Measurements from ENCODE around the gene COL25A1. TPM values are rescaled to one million over a fixed set of nuclear protein-coding genes. Genes with fewer than 3 reads are reported as not detected.
"Not testable (repeated sequence)": the region's sequence is repeated elsewhere in the genome, so short reads cannot be mapped to it uniquely, and the experiment has no call there.

Gene COL25A1
- total and polyA plus RNA-seq, 4 experiments from 2014 or later, result 0.06 to 0.55 (median 0.44) TPM; not detected in 1

DNA sequence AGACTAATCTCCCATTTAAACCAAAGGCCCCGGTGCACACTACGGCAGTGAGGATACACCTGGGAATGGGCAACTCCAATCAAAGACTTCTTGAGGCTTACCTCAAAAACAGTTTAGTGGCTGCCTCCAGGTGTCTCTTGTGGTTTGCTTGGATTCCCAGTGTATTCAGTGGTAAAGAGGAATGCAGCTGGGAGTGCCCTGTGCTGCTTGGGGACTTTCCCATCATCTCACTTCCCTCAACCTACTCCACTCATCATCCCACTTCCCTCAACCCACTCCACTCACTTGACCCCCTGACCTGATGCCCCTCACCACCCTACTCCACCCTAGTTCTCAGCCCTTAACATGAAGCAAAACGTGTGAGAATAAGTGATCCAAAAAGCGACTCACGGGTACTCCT lies 362.3 kb downstream of the COL25A1 start:
- intact Hi-C loops (cut with micrococcal nuclease), result no loop called here
- H3K4me3 ChIP-seq (ENCODE audit: low read length in 2 of 2), result no peak overlapping the region
- H3K36me3 ChIP-seq (ENCODE audit: insufficient read depth, low read length), result no peaks in the 10 kb centered on the region
- H3K27ac ChIP-seq (ENCODE audit: low read depth, low read length), result no peak overlapping the region
- ChIA-PET CTCF (ENCODE audit: partially characterized antibody) (no interaction called here), POLR2A (ENCODE audit: partially characterized antibody) (no interaction called here)
- H3K27ac Mint-ChIP-seq, result no peak overlapping the region
- H3K27me3 ChIP-seq (ENCODE audit: insufficient read depth, low read length), result no peaks in the 10 kb centered on the region
- no peaks in the 10 kb centered on the region for H3K36me3 Mint-ChIP-seq
- H3K4me1 Mint-ChIP-seq, result no peaks in the 10 kb centered on the region
- no peaks in the 10 kb centered on the region for H3K9me3 Mint-ChIP-seq
- no peaks in the 10 kb centered on the region for H3K4me1 ChIP-seq (ENCODE audit: insufficient read depth, low read length)
- H3K9me3 ChIP-seq (ENCODE audit: control insufficient read depth in 1 of 2, low read length in 2 of 2), result no peaks in the 10 kb centered on the region
- H3K4me3 Mint-ChIP-seq, result no peak overlapping the region
- DNase-seq, result no peak
- H3K27me3 Mint-ChIP-seq, result peaks cover 0 to 5% of the 10 kb centered on the region in 2 donors

DNA sequence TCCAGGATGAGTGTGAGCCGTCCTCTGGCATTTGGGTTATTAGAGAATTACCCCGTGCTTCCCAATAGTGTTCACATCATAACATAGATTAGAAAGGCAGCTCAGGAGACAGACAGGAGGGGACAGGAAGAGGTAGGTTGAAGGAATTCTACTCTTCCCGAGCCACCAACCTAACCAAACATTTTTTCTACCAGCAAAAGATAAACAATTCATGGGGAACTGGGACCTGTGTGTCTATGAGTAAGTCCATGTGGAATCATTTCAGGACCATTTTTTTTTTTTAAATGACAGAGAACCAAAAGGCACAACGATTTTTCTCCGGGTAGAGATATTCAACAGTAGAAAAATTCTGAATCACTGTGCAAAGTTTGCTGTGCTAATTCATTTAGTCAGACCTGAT lies 365.4 kb downstream of the COL25A1 start:
- Mint-ChIP-seq H3K27me3 (peaks cover 4% of the 10 kb centered on the region in 2 donors), H3K36me3 (no peaks in the 10 kb centered on the region), H3K9me3 (no peaks in the 10 kb centered on the region), H3K4me3 (no peak overlapping the region), H3K27ac (no peak overlapping the region), H3K4me1 (no peaks in the 10 kb centered on the region)
- intact Hi-C loops (cut with micrococcal nuclease), result no loop called here
- DNase-seq, result no peak
- Histone ChIP-seq H3K9me3 (ENCODE audit: control insufficient read depth in 1 of 2, low read length in 2 of 2) (no peaks in the 10 kb centered on the region), H3K4me3 (ENCODE audit: low read length in 2 of 2) (no peak overlapping the region), H3K27ac (ENCODE audit: low read depth, low read length) (no peak overlapping the region), H3K27me3 (ENCODE audit: insufficient read depth, low read length) (no peaks in the 10 kb centered on the region), H3K4me1 (ENCODE audit: insufficient read depth, low read length) (no peaks in the 10 kb centered on the region), H3K36me3 (ENCODE audit: insufficient read depth, low read length) (no peaks in the 10 kb centered on the region)
- ChIA-PET CTCF (ENCODE audit: partially characterized antibody) (no interaction called here), POLR2A (ENCODE audit: partially characterized antibody) (no interaction called here)

DNA sequence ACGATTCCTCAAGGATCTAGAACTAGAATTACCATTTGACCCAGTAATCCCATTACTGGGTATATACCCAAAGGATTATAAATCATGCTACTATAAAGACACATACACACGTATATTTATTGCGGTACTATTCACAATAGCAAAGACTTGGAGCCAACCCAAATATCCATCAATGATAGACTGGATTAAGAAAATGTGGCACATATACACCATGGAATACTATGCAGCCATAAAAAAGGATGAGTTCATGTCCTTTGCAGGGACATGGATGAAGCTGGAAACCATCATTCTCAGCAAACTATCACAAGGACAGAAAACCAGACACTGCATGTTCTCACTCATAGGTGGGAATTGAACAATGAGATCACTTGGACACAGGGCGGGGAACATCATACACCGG lies 368.5 kb downstream of the COL25A1 start:
- H3K4me1 Mint-ChIP-seq; H3K4me1 ChIP-seq (ENCODE audit: insufficient read depth, low read length); H3K36me3 Mint-ChIP-seq; H3K27me3 Mint-ChIP-seq; H3K4me3 Mint-ChIP-seq; H3K9me3 Mint-ChIP-seq; H3K36me3 ChIP-seq (ENCODE audit: insufficient read depth, low read length); H3K4me3 ChIP-seq (ENCODE audit: low read length in 2 of 2); H3K27ac ChIP-seq (ENCODE audit: low read depth, low read length); DNase-seq; H3K27ac Mint-ChIP-seq; H3K27me3 ChIP-seq (ENCODE audit: insufficient read depth, low read length); H3K9me3 ChIP-seq (ENCODE audit: control insufficient read depth in 1 of 2, low read length in 2 of 2); intact Hi-C loops (cut with micrococcal nuclease); POLR2A ChIA-PET (ENCODE audit: partially characterized antibody): not testable (repeated sequence)
- CTCF ChIA-PET (ENCODE audit: partially characterized antibody), result interaction anchor here (0.9 kb wide), 1 partner anchor 16 kb away, joined by 3 read pairs; no protein-coding TSS in a partner anchor

DNA sequence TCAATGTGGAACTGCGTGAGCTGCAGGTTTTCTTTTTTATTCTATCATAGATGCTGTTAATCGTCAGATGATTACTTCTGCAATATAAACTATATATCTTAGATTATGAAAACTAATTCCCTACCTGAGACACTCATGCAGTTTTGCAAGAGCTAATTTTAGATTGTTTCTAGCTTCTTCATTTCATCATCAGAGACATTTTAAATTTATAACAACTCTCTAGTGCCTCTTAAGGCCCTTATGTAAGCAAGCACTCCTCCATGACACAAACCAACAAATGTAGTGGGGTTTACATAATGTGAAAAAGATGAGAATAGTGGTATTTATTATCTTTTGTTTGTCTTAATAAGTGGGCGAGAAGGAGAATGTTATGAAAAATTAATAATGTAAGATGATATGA lies 369.4 kb downstream of the COL25A1 start:
- H3K9me3 ChIP-seq (ENCODE audit: control insufficient read depth in 1 of 2, low read length in 2 of 2), result no peaks in the 10 kb centered on the region
- H3K4me3 Mint-ChIP-seq, result no peak overlapping the region
- DNase-seq, result no peak

DNA sequence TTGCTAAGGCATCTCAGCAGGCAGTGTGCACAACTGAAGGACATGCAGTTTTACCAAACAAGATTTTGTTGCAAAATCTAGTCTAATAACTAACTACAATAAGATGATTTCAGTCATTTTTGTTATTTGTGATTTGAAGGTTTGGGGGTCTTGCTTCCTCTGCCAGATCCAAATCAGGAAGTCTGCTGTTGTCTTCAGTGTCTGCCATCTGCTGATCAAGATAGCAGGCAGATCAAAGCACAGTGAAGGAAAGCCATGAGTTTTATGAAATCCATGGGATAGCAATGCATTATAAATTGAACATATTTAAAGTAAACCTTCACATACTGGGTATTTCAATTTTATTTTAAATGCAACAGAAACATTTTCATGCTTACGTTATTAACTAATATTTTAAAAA lies 370.5 kb downstream of the COL25A1 start:
- no peak for DNase-seq
- Mint-ChIP-seq H3K27ac (no peak overlapping the region), H3K4me3 (no peak overlapping the region), H3K27me3 (peaks cover 1 to 4% of the 10 kb centered on the region in 2 donors), H3K36me3 (no peaks in the 10 kb centered on the region), H3K4me1 (no peaks in the 10 kb centered on the region), H3K9me3 (no peaks in the 10 kb centered on the region)
- Histone ChIP-seq H3K4me3 (ENCODE audit: low read length in 2 of 2) (no peak overlapping the region), H3K9me3 (ENCODE audit: control insufficient read depth in 1 of 2, low read length in 2 of 2) (no peaks in the 10 kb centered on the region), H3K27ac (ENCODE audit: low read depth, low read length) (no peak overlapping the region), H3K27me3 (ENCODE audit: insufficient read depth, low read length) (no peaks in the 10 kb centered on the region), H3K4me1 (ENCODE audit: insufficient read depth, low read length) (no peaks in the 10 kb centered on the region), H3K36me3 (ENCODE audit: insufficient read depth, low read length) (no peaks in the 10 kb centered on the region)
- POLR2A ChIA-PET (ENCODE audit: partially characterized antibody), result no interaction called here
- CTCF ChIA-PET (ENCODE audit: partially characterized antibody), result no interaction called here
- intact Hi-C loops (cut with micrococcal nuclease), result no loop called here

More for the DNA sequence above, 369.4 kb downstream of the COL25A1 start:
- Mint-ChIP-seq H3K27ac (no peak overlapping the region), H3K9me3 (no peaks in the 10 kb centered on the region), H3K27me3 (peaks cover 4% of the 10 kb centered on the region in 2 donors), H3K36me3 (no peaks in the 10 kb centered on the region), H3K4me1 (no peaks in the 10 kb centered on the region)
- H3K27me3 ChIP-seq (ENCODE audit: insufficient read depth, low read length), result no peaks in the 10 kb centered on the region
- no peaks in the 10 kb centered on the region for H3K36me3 ChIP-seq (ENCODE audit: insufficient read depth, low read length)
- ChIA-PET CTCF (ENCODE audit: partially characterized antibody) (interaction anchor here (0.9 kb wide), 1 partner anchor 15 kb away, joined by 3 read pairs; no protein-coding TSS in a partner anchor), POLR2A (ENCODE audit: partially characterized antibody) (no interaction called here)
- no peaks in the 10 kb centered on the region for H3K4me1 ChIP-seq (ENCODE audit: insufficient read depth, low read length)
- no peak overlapping the region for H3K27ac ChIP-seq (ENCODE audit: low read depth, low read length)
- intact Hi-C loops (cut with micrococcal nuclease), result no loop called here
- H3K4me3 ChIP-seq (ENCODE audit: low read length in 2 of 2), result no peak overlapping the region

DNA sequence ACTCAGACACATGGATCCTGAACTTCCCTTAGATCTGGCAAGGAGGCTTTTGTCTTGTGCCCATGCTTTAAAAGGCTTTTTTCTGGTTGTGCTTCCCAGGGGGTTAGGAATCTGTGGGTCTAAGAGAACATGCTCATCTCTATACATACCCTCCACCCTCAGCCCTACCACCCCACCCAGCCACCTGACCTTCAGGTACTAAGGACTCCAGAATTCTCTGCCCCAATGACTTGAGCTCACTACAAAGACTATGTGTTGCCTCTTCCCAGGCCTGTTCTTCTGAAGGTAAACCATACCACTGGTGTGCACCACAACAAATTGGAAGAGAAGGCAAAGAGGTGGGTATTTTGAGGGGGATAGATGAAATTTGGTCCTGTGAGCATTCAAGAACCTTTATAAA lies 372.3 kb downstream of the COL25A1 start:
- H3K9me3 Mint-ChIP-seq, result no peaks in the 10 kb centered on the region
- H3K27ac Mint-ChIP-seq, result no peak overlapping the region
- no peak for DNase-seq
- H3K4me3 Mint-ChIP-seq, result no peak overlapping the region
- H3K27ac ChIP-seq (ENCODE audit: low read depth, low read length), result no peak overlapping the region
- no peaks in the 10 kb centered on the region for H3K4me1 Mint-ChIP-seq
- H3K4me1 ChIP-seq (ENCODE audit: insufficient read depth, low read length), result no peaks in the 10 kb centered on the region
- intact Hi-C loops (cut with micrococcal nuclease), result no loop called here
- no peak overlapping the region for H3K4me3 ChIP-seq (ENCODE audit: low read length in 2 of 2)
- H3K36me3 Mint-ChIP-seq, result no peaks in the 10 kb centered on the region
- ChIA-PET POLR2A (ENCODE audit: partially characterized antibody) (no interaction called here), CTCF (ENCODE audit: partially characterized antibody) (no interaction called here)
- no peaks in the 10 kb centered on the region for H3K36me3 ChIP-seq (ENCODE audit: insufficient read depth, low read length)
- H3K27me3 Mint-ChIP-seq, result peaks cover 2 to 4% of the 10 kb centered on the region in 2 donors
- no peaks in the 10 kb centered on the region for H3K27me3 ChIP-seq (ENCODE audit: insufficient read depth, low read length)
- H3K9me3 ChIP-seq (ENCODE audit: control insufficient read depth in 1 of 2, low read length in 2 of 2), result no peaks in the 10 kb centered on the region

DNA sequence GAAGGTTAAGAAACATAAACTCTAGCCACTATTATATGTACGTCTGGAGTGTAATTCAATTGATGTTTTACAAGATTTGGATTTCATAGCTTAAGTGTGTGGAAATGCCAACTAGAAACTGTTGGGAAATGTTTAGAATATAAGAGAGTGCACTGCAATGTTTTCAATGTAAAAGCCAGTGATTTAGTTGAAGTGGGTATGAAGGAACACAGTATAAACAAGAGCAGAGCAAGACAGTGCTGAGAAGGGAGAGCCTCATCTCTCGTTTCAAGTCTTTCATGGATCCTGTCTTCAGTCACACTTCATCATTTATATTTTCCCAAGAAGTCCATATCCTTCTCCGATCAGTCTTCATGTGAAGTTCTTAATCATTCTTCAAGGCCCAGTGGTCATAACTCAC lies 375.7 kb downstream of the COL25A1 start:
- no peaks in the 10 kb centered on the region for H3K36me3 ChIP-seq (ENCODE audit: insufficient read depth, low read length)
- intact Hi-C loops (cut with micrococcal nuclease), result no loop called here
- H3K36me3 Mint-ChIP-seq, result no peaks in the 10 kb centered on the region
- H3K27ac Mint-ChIP-seq, result no peak overlapping the region
- H3K9me3 ChIP-seq (ENCODE audit: control insufficient read depth in 1 of 2, low read length in 2 of 2), result no peaks in the 10 kb centered on the region
- no peak for DNase-seq
- CTCF ChIA-PET (ENCODE audit: partially characterized antibody), result no interaction called here
- peaks cover 0 to 3% of the 10 kb centered on the region in 2 donors for H3K27me3 Mint-ChIP-seq
- no peaks in the 10 kb centered on the region for H3K27me3 ChIP-seq (ENCODE audit: insufficient read depth, low read length)
- POLR2A ChIA-PET (ENCODE audit: partially characterized antibody), result no interaction called here
- no peaks in the 10 kb centered on the region for H3K9me3 Mint-ChIP-seq
- H3K4me3 ChIP-seq (ENCODE audit: low read length in 2 of 2), result no peak overlapping the region
- H3K27ac ChIP-seq (ENCODE audit: low read depth, low read length), result no peak overlapping the region
- no peaks in the 10 kb centered on the region for H3K4me1 Mint-ChIP-seq
- H3K4me3 Mint-ChIP-seq, result no peak overlapping the region
- no peaks in the 10 kb centered on the region for H3K4me1 ChIP-seq (ENCODE audit: insufficient read depth, low read length)

DNA sequence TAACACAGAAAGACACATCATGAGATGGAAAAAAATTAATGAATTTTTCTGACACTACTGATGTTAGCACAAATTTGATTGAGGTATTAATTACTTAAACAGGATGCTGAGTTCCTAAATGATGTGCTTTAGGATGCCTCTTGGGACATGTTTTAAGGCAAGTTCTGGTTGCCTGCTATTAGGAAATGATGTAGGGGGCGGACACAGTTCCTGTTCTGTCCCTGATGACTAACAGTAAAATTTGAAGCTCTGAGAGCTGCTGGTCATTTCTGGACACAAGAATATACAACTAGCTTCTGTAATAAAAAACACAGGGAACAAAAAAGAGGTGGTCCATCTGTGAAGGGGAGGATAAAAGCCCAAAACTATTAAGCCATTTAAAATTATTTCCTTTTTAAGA lies 376.4 kb downstream of the COL25A1 start:
- Mint-ChIP-seq H3K27ac (no peak overlapping the region), H3K9me3 (no peaks in the 10 kb centered on the region), H3K27me3 (peaks cover 0 to 3% of the 10 kb centered on the region in 2 donors), H3K4me1 (no peaks in the 10 kb centered on the region), H3K36me3 (no peaks in the 10 kb centered on the region), H3K4me3 (no peak overlapping the region)
- DNase-seq, result no peak
- no peaks in the 10 kb centered on the region for H3K9me3 ChIP-seq (ENCODE audit: control insufficient read depth in 1 of 2, low read length in 2 of 2)
- no peaks in the 10 kb centered on the region for H3K4me1 ChIP-seq (ENCODE audit: insufficient read depth, low read length)
- no peaks in the 10 kb centered on the region for H3K27me3 ChIP-seq (ENCODE audit: insufficient read depth, low read length)
- POLR2A ChIA-PET (ENCODE audit: partially characterized antibody), result no interaction called here
- no peak overlapping the region for H3K27ac ChIP-seq (ENCODE audit: low read depth, low read length)
- CTCF ChIA-PET (ENCODE audit: partially characterized antibody), result no interaction called here
- H3K36me3 ChIP-seq (ENCODE audit: insufficient read depth, low read length), result no peaks in the 10 kb centered on the region
- no peak overlapping the region for H3K4me3 ChIP-seq (ENCODE audit: low read length in 2 of 2)
- intact Hi-C loops (cut with micrococcal nuclease), result no loop called here

All from CD4-positive, alpha-beta memory T cell (primary cell).